HUES6 (cell line): ENCODE results near the gene ASMTL.
"Not testable (repeated sequence)": the region's sequence is repeated elsewhere in the genome, so short reads cannot be mapped to it uniquely, and the experiment has no call there.

Source experiments
- H3K27ac ChIP-seq: 2 replicates; pipeline ENCODE4 v1.7.0; 2013; ENCODE audit warnings: low read depth, mild to moderate bottlenecking, low read length, inconsistent platforms
- H3K27me3 ChIP-seq: 2 replicates; pipeline ENCODE4 v1.6.1; 2013; ENCODE audit warnings: low read length; ENCODE audit not compliant: control insufficient read depth, insufficient read depth
- H3K36me3 ChIP-seq: 2 replicates; pipeline ENCODE4 v1.6.1; 2013; ENCODE audit warnings: low read length; ENCODE audit not compliant: control insufficient read depth, insufficient read depth
- H3K4me1 ChIP-seq: 2 replicates; pipeline ENCODE4 v1.6.1; 2013; ENCODE audit warnings: low read length; ENCODE audit not compliant: control insufficient read depth, insufficient read depth
- H3K4me3 ChIP-seq: 2 replicates; pipeline ENCODE4 v1.5.1; 2013; ENCODE audit warnings: low read depth, low read length
- H3K9ac ChIP-seq: one replicate; pipeline ENCODE4 v1.6.1; 2013; ENCODE audit warnings: mild to moderate bottlenecking, low read length
- H3K9me3 ChIP-seq: 2 replicates; pipeline ENCODE4 v1.6.1; 2013; ENCODE audit warnings: low read depth, low read length; ENCODE audit not compliant: control insufficient read depth, insufficient read depth

ASMTL gene

DNA sequence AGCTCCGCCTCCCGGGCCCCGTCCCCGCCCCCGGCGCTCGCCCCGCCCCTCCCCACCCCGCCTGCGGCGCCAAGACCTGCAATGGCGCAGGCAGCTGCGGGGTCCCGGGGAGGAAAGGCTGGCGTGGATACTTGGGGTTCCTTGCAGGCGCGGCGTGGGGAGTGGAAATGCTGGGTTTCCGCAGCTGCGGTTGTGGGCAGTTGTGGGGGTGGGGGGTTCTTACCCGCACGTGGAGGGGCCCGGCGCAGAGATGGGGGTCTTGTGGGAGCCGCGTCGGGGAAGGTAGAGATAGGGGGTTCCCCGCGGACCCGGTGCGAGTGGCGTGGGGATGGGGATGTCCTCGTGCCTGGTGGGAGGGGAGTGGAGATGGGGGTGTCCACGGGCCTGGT, 680 bp upstream of the ASMTL start:
- Histone ChIP-seq H3K27me3 (no peaks in the 10 kb centered on the region), H3K9ac (peak overlapping the region; percentile 65), H3K9me3 (peaks cover 18% of the 10 kb centered on the region), H3K4me1 (no peaks in the 10 kb centered on the region), H3K36me3 (peaks cover 12% of the 10 kb centered on the region), H3K4me3 (peak overlapping the region; percentile 85), H3K27ac (no peak overlapping the region; the same call in 1 of the 2 replicates)

DNA sequence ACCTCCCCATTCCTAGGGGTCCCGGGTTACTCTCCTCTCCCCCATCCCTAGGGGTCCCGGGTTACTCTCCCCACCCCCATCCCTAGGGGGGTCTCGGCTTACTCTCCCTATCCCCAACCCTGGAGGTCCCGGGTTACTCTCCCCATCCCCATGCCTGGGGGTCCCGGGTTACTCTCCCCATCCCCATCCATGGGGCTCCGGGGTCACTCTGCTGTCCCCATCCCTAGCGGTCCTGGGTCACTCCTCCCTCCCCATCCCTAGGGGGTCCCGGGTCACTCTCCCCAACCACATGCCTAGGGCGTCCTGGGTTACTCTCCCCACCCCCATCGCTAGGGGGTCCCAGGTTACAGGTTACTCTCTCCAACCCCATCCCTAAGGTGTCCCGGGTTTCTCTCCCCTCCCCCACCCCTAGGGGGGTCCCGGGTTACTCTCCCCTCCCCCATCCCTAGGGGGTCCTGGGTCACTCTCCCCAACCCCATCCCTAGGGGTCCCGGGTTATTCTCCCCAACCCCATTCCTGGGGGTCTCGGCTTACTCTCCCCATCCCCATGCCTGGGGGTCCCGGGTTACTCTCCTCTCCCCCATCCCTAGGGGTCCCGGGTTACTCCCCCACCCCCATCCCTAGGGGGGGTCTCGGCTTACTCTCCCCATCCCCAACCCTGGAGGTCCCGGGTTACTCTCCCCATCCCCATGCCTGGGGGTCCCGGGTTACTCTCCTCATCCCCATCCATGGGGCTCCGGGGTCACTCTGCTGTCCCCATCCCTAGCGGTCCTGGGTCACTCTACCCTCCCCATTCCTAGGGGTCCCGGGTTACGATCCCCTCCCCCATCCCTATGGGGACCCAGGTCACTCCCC, 821 bp downstream of the ASMTL start:
- H3K27me3 ChIP-seq, result no peaks in the 10 kb centered on the region
- H3K27ac ChIP-seq, result peak overlapping the region; percentile 84; the same call in 1 of the 2 replicates
- H3K9ac ChIP-seq, result peak overlapping the region; percentile 87
- no peaks in the 10 kb centered on the region for H3K4me1 ChIP-seq
- H3K4me3 ChIP-seq, result peak overlapping the region; percentile 94
- H3K36me3 ChIP-seq, result peaks cover 26% of the 10 kb centered on the region
- H3K9me3 ChIP-seq, result peaks cover 30% of the 10 kb centered on the region

DNA sequence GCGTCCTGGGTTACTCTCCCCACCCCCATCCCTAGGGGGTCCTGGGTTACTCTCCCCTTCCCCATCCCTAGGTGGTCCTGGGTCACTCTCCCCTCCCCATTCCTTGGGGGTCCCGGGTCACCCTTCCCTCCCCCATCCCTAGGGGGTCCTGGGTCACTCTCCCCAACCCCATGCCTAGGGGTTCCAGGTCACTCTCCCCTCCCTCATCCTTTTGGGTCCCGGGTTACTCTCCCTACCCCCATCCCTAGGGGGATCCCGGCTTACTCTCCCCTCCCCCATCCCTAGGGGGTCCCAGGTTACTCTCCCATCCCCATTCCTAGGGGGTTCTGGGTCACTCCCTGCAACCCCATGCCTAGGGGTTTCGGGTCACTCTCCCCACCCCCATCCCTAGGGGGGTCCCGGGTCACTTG, 1.5 kb downstream of the ASMTL start:
- no peak overlapping the region for H3K9ac ChIP-seq

DNA sequence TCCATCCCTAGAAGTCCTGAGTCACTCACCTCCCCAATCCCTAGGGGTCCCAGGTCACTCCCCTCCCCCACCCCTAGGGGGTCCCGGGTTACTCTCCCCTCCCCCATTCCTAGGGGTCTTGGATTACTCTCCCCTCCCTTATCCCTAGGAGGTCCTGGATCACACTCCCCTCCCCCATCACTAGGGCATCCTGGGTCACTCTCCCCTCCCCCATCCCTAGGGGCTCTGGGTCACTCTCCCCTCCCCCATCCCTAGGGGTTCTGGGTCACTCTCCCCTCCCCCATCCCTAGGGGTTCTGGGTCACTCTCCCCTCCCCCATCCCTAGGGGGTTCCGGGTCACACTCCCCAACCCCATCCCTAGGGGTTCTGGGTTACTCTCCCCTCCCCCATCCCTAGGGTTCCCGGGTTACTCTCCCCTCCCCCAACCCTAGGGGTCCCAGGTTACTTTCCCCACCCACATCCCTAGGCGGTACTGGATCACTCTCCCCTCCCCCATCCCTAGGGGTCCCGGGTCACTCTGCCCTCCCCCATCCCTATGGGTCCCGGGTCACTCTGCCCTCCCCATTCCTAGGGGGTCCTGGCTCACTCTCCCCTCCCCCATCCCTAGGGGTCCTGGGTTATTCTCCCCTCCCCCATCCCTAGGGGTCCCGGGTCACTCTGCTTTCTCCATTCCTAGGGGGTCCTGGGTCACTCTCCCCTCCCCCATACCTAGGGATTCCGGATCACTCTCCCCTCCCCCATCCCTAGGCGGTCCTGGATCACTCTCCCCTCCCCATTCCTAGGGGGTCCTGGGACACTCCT, 2.1 kb downstream of the ASMTL start:
- H3K4me3 ChIP-seq, result 0 out of 2 replicates have a peak overlapping the region, but pooled peaks have one; percentile 7
- H3K9ac ChIP-seq, result no peak overlapping the region
- peaks cover 30% of the 10 kb centered on the region for H3K9me3 ChIP-seq
- no peaks in the 10 kb centered on the region for H3K27me3 ChIP-seq
- H3K27ac ChIP-seq, result no peak overlapping the region
- no peaks in the 10 kb centered on the region for H3K4me1 ChIP-seq
- H3K36me3 ChIP-seq, result peaks cover 29% of the 10 kb centered on the region

More for the DNA sequence above, 1.5 kb downstream of the ASMTL start:
- Histone ChIP-seq H3K4me1 (no peaks in the 10 kb centered on the region), H3K36me3 (peaks cover 26% of the 10 kb centered on the region), H3K27ac (no peak overlapping the region), H3K9me3 (peaks cover 30% of the 10 kb centered on the region), H3K27me3 (no peaks in the 10 kb centered on the region), H3K4me3 (peak overlapping the region; percentile 94)

DNA sequence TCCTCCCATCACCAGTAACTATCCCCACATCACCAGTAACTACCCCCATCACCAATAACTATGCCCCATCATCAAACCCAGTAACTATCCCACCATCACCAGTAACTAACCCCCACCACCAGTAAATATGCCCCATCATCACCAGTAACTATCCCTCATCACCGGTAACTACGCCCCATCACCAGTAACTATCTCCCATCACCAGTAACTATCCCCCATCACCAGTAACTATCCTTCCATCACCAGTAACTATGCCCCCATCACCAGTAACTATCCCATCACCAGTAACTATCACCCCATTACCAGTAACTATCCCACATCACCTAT, 2.9 kb downstream of the ASMTL start:
- H3K9ac ChIP-seq, result no peak overlapping the region
- H3K4me3 ChIP-seq, result no peak overlapping the region
- no peaks in the 10 kb centered on the region for H3K27me3 ChIP-seq
- H3K9me3 ChIP-seq, result peaks cover 31% of the 10 kb centered on the region
- peaks cover 34% of the 10 kb centered on the region for H3K36me3 ChIP-seq
- no peaks in the 10 kb centered on the region for H3K4me1 ChIP-seq
- no peak overlapping the region for H3K27ac ChIP-seq

DNA sequence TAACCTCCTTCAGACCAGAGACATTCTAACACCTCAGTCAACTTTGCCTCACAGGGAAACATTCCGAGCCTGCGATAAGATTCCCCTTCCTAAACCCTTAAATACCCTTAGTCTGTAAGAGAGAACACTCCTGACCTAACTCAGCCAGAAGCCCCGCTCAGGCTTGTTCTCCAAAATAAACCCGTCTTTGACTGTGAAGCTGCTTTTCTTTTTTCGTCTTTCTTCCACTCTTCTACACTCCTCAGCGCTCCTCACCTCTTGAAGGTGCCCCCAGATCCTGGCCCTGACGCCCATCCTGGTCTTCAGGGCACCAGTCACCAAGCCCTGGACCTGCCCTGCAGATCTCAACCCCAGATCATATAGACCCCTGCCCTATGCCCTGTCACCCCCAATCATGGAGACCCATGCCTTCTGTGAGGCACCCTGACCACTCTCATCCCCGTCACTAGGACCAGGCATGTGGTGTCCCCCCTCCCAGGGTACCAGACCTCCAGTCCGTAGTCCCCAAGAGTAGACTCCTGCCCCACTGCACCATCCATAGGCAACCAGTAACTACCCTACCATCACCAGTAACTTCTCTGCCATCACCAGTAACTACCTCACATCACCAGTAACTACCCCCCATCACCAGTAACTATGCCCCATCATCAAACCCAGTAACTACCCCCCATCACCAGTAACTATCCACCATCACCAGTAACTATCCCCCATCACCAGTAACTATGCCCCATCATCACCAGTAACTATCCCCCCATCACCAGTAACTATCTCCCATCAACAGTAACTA, 3.5 kb downstream of the ASMTL start:
- Histone ChIP-seq H3K27ac (no peak overlapping the region), H3K4me1 (no peaks in the 10 kb centered on the region), H3K9ac (no peak overlapping the region), H3K27me3 (no peaks in the 10 kb centered on the region), H3K4me3 (no peak overlapping the region), H3K9me3 (peaks cover 36% of the 10 kb centered on the region), H3K36me3 (peaks cover 39% of the 10 kb centered on the region)

DNA sequence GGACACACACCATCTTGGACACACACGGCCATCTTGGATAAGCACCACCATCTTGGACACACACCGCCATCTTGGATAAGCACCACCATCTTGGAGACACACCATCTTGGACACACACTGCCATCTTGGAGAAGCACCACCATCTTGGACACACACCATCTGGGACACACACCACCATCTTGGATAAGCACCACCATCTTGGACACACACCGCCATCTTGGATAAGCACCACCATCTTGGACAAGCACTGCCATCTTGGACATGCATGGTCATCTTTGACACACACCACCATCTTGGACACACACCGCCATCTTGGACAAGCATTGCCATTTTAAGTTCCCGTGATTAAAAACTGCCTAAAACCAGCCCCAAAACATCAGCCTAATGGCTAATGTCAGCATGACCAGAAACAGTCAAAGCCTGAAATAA, 4.1 kb downstream of the ASMTL start:
- not testable (repeated sequence) for H3K27ac ChIP-seq, H3K9ac ChIP-seq, H3K27me3 ChIP-seq, H3K4me3 ChIP-seq, H3K4me1 ChIP-seq
- Histone ChIP-seq H3K9me3 (peaks cover 36% of the 10 kb centered on the region), H3K36me3 (peaks cover 42% of the 10 kb centered on the region)

DNA sequence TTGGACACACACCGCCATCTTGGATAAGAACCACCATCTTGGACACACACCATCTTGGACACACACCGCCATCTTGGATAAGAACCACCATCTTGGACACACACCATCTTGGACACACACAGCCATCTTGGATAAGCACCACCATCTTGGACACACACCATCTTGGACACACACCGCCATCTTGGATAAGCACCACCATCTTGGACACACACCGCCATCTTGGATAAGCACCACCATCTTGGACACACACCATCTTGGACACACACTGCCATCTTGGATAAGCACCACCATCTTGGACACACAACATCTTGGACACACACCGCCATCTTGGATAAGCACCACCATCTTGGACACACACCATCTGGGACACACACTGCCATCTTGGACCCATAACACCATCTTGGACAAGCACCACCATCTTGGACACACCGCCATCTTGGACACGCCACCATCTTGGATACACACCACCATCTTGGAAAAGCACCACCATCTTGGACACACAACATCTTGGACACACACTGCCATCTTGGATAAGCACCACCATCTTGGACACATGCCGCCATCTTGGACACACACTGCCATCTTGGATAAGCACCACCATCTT, 4.6 kb downstream of the ASMTL start:
- H3K27ac ChIP-seq, H3K4me1 ChIP-seq, H3K9ac ChIP-seq, H3K27me3 ChIP-seq, H3K4me3 ChIP-seq: not testable (repeated sequence)
- peaks cover 36% of the 10 kb centered on the region for H3K9me3 ChIP-seq
- H3K36me3 ChIP-seq, result peaks cover 45% of the 10 kb centered on the region

DNA sequence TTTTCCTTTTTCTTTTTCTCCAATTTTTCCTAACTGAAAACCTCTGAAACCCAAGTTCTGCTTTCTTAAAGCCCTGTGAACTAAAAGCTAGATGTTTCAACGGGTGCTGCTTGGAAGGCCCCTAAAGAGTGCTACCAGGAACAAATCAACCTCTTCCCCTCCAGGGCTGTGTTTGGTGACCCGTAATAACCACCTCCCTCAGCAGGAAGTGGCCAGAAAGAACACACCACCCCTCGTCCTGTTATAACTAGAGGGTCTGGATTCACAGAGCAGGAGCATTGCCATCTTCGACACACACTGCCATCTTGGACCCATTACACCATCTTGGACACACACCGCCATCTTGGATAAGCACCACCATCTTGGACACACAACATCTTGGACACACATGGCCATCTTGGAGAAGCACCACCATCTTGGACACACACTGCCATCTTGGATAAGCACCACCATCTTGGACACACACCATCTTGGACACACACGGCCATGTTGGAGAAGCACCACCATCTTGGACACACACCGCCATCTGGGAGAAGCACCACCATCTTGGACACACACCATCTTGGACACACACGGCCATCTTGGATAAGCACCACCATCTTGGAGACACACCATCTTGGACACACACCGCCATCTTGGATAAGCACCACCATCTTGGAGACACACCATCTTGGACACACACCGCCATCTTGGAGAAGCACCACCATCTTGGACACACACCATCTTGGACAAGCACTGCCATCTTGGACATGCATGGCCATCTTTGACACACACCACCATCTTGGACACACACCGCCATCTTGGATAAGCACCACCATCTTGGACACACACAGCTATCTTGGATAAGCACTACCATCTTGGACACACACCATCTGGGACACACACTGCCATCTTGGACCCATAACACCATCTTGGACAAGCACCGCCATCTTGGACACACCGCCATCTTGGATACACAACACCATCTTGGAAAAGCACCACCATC, 5.4 kb downstream of the ASMTL start:
- not testable (repeated sequence) for H3K9ac ChIP-seq, H3K4me1 ChIP-seq, H3K4me3 ChIP-seq, H3K27ac ChIP-seq, H3K27me3 ChIP-seq
- Histone ChIP-seq H3K36me3 (peaks cover 53% of the 10 kb centered on the region), H3K9me3 (peaks cover 36% of the 10 kb centered on the region)
